Esophagus muscularis mucosa (tissue), 4 donors: Measurements from ENCODE around the gene PMFBP1. TPM values are rescaled to one million over a fixed set of nuclear protein-coding genes. Genes with fewer than 3 reads are reported as not detected.
A peak's percentile ranks its signal among the peaks of the same experiment; 100 is the strongest.
"Not testable (repeated sequence)": the region's sequence is repeated elsewhere in the genome, so short reads cannot be mapped to it uniquely, and the experiment has no call there.

Source experiments
- DNase-seq: peaks from one replicate; pipeline ENCODE4 v3.0.0-alpha.2; 2017; ENCODE audit errors: extremely low spot score
- H3K27ac ChIP-seq, 4 donors: fragments of 200-600 bp; sonication (generic); replicated peaks in 1 of 4; 1 replicate in 3 of 4; 2 replicates in 1 of 4; pipeline ENCODE4 v1.5.1; 2016 to 2019; ENCODE audit warnings: mild to moderate bottlenecking in 1 of 4
- H3K27me3 ChIP-seq, 4 donors: fragments of 200-600 bp; sonication (generic); one replicate each; pipeline versions ENCODE4 v1.5.1 to v1.6.0; 2016 to 2019
- H3K36me3 ChIP-seq, 4 donors: fragments of 200-600 bp; sonication (generic); one replicate each; pipeline ENCODE4 v1.5.1; 2016 to 2019
- H3K4me1 ChIP-seq, 4 donors: fragments of 200-600 bp; sonication (generic); one replicate each; pipeline ENCODE4 v1.5.1; 2016 to 2019
- H3K4me3 ChIP-seq, 4 donors: fragments of 200-600 bp; sonication (generic); 1 replicate in 2 of 4; 2 replicates in 2 of 4; pipeline ENCODE4 v1.5.1; 2016 to 2019; ENCODE audit warnings: mild to moderate bottlenecking in 4 of 4, moderate library complexity in 1 of 4
- H3K9me3 ChIP-seq, 4 donors: fragments of 200-600 bp; sonication (generic); 1 replicate in 3 of 4; 2 replicates in 1 of 4; pipeline ENCODE4 v1.5.1; 2016 to 2019
- CTCF ChIP-seq, 3 experiments: fragments of 200-600 bp in 2 of 3; fragments of 450-650 bp in 1 of 3; sonication (generic) in 2 of 3; IDR thresholded peaks; one replicate each; pipeline ENCODE4 v1.5.1; 2017 to 2019; ENCODE audit warnings: antibody characterized with exemption in 3 of 3, mild to moderate bottlenecking in 2 of 3, moderate library complexity in 1 of 3
- EP300 ChIP-seq: sonication (generic); formaldehyde crosslinking; IDR thresholded peaks from one replicate; pipeline ENCODE4 v1.6.1; 2017; ENCODE audit warnings: antibody characterized with exemption
- POLR2A ChIP-seq: fragments of 450-650 bp; IDR thresholded peaks from one replicate; pipeline ENCODE4 v1.6.1; 2017; ENCODE audit warnings: antibody characterized with exemption, moderate library complexity, mild to moderate bottlenecking, low read depth
- POLR2AphosphoS5 ChIP-seq, 2 donors: sonication (generic); formaldehyde crosslinking; IDR thresholded peaks; one replicate each; pipeline ENCODE4 v1.6.1; 2017; ENCODE audit warnings: antibody characterized with exemption in 2 of 2
- WGBS: methylation state at CpG from one replicate; pipeline ENCODE4 v1.1.5; 2018; 5-methylcytosine and 5-hydroxymethylcytosine counted together
- intact Hi-C: fragments of 100-400 bp; cut with DNase I; formaldehyde crosslinking; loops from one replicate; pipeline ENCODE4 v1.15.1; 2023
- total RNA-seq, 4 donors: library from RNA; depleted of rRNA; stranded (reverse); fragments of >200 nt; gene quantifications; one replicate each; pipeline versions ENCODE4 v1.1.0 to v1.2.1, GENCODE V29; 2016

Gene PMFBP1
- total RNA-seq, 4 donors from 2014 or later = 0.50 TPM; not detected in 3

GRCh38 chr16:72084445-72084844 lies 87.5 kb downstream of the PMFBP1 start:
- 93% methylated on average over 10 of the region's 10 CpGs for WGBS
- TF ChIP-seq EP300 = no peak
- no peak for TF ChIP-seq CTCF (IDR thresholded peaks at IDR 0.05)
- TF ChIP-seq POLR2AphosphoS5 (IDR thresholded peaks at IDR 0.05) = no peak
- no peak for TF ChIP-seq POLR2A
- Histone ChIP-seq H3K4me1 (no peaks in the 10 kb centered on the region), H3K27me3 (no peaks in the 10 kb centered on the region), H3K9me3 (peaks cover 0 to 7% (median 4%) of the 10 kb centered on the region in 4 donors), H3K27ac (no peak overlapping the region), H3K4me3 (no peak overlapping the region), H3K36me3 (peaks cover 22 to 56% (median 52%) of the 10 kb centered on the region in 4 donors)
- no peak for DNase-seq
- intact Hi-C loops = no loop called here

- no peak for TF ChIP-seq CTCF (IDR thresholded peaks at IDR 0.05)
- TF ChIP-seq EP300 = no peak
- WGBS = 56% methylated on average over 3 of the region's 3 CpGs
- Histone ChIP-seq H3K4me3 (no peak overlapping the region), H3K27ac (no peak overlapping the region), H3K4me1 (no peaks in the 10 kb centered on the region), H3K36me3 (peaks cover 20 to 50% (median 47%) of the 10 kb centered on the region in 4 donors), H3K9me3 (peaks cover 0 to 7% (median 4%) of the 10 kb centered on the region in 4 donors), H3K27me3 (no peaks in the 10 kb centered on the region)
- intact Hi-C loops = no loop called here
- DNase-seq = no peak
Observed at GRCh38 chr16:72083778-72084404, 88.1 kb downstream of the PMFBP1 start.

- DNase-seq, intact Hi-C loops, H3K4me3 ChIP-seq, H3K9me3 ChIP-seq, H3K27ac ChIP-seq, H3K27me3 ChIP-seq: not testable (repeated sequence)
- WGBS = 88% methylated on average over 3 of the region's 5 CpGs
- H3K4me1 ChIP-seq = peaks cover 0 to 12% (median 7%) of the 10 kb centered on the region in 4 donors
- peaks cover 0 to 10% (median 3%) of the 10 kb centered on the region in 4 donors for H3K36me3 ChIP-seq
Observed at GRCh38 chr16:72076991-72077706, 94.8 kb downstream of the PMFBP1 start.

GRCh38 chr16:72075067-72075466 lies 96.9 kb downstream of the PMFBP1 start:
- H3K27me3 ChIP-seq, H3K9me3 ChIP-seq, DNase-seq, H3K4me3 ChIP-seq, intact Hi-C loops, H3K27ac ChIP-seq: not testable (repeated sequence)
- WGBS = 100% methylated on average over 1 of the region's 6 CpGs
- peaks cover 0 to 12% (median 10%) of the 10 kb centered on the region in 4 donors for H3K4me1 ChIP-seq
- H3K36me3 ChIP-seq = peaks cover 0 to 10% (median 3%) of the 10 kb centered on the region in 4 donors

- no peak for DNase-seq
- intact Hi-C loops = no loop called here
- Histone ChIP-seq H3K27ac (peak overlapping the region in 2 of 4 donors; percentile 1 to 60), H3K4me1 (peaks cover 0 to 12% (median 10%) of the 10 kb centered on the region in 4 donors), H3K4me3 (no peak overlapping the region), H3K36me3 (peaks cover 0 to 10% (median 3%) of the 10 kb centered on the region in 4 donors), H3K27me3 (no peaks in the 10 kb centered on the region), H3K9me3 (no peaks in the 10 kb centered on the region)
- TF ChIP-seq EP300 (no peak), POLR2A (no peak), CTCF (IDR thresholded peaks at IDR 0.05) (no peak), POLR2AphosphoS5 (IDR thresholded peaks at IDR 0.05) (peak in 1 of 2 donors; percentile 24)
- 64% methylated on average over 8 of the region's 8 CpGs for WGBS
Observed at GRCh38 chr16:72073560-72074230, 98.3 kb downstream of the PMFBP1 start.
